ENCODE results near the gene LRP6.

- TF ChIP-seq CTCF (IDR thresholded peaks at IDR 0.05) (no peak), POLR2A (IDR thresholded peaks at IDR 0.05) (no peak)
Measured at GRCh38 chr12:12278899-12279298, 12.1 kb upstream of the LRP6 start.
